ENCODE data around the gene RPS15.

RPS15 gene

DNA sequence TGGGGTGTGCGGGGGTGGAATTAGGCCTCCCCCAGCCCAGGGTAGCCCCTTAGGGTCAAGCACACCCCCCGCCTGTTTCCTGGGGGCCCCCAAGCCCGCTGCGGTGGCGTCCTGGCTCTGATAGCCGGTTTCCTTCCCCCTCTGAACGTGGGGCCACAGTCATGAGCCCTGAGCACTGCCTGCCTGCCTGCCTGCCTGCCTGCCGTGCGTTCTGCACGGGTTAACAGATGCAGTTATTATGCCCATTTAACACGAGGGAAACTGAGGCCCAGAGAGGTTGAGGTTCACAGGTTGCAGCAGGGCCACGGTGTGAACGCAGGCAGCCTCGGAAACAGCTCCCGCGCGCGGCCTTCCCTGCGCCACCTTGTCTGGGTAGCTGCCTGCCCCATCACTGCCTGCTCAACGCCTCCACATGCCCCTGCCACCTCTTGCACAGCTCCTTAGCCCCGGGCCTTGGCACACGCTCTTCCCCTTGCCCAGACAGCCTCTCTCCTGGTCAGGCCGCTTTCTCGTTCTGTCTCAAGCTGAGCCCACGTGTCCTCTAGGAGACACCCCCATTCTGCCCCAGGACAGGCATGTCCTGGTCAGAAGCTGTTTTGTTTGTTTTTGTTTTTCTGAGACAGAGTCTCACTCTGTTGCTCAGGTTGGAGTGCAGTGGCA, 35.7 kb upstream of the RPS15 start:
- no peak for DNase-seq (ENCODE audit: low read depth)
- H3K4me3 ChIP-seq (ENCODE audit: low read depth, low read length): no peak overlapping the region
- TF ChIP-seq, protein P1, sequence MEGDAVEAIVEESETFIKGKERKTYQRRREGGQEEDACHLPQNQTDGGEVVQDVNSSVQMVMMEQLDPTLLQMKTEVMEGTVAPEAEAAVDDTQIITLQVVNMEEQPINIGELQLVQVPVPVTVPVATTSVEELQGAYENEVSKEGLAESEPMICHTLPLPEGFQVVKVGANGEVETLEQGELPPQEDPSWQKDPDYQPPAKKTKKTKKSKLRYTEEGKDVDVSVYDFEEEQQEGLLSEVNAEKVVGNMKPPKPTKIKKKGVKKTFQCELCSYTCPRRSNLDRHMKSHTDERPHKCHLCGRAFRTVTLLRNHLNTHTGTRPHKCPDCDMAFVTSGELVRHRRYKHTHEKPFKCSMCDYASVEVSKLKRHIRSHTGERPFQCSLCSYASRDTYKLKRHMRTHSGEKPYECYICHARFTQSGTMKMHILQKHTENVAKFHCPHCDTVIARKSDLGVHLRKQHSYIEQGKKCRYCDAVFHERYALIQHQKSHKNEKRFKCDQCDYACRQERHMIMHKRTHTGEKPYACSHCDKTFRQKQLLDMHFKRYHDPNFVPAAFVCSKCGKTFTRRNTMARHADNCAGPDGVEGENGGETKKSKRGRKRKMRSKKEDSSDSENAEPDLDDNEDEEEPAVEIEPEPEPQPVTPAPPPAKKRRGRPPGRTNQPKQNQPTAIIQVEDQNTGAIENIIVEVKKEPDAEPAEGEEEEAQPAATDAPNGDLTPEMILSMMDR (IDR thresholded peaks at IDR 0.05; ENCODE audit: insufficient read depth, low read depth, low read length, missing control alignments): no peak

DNA sequence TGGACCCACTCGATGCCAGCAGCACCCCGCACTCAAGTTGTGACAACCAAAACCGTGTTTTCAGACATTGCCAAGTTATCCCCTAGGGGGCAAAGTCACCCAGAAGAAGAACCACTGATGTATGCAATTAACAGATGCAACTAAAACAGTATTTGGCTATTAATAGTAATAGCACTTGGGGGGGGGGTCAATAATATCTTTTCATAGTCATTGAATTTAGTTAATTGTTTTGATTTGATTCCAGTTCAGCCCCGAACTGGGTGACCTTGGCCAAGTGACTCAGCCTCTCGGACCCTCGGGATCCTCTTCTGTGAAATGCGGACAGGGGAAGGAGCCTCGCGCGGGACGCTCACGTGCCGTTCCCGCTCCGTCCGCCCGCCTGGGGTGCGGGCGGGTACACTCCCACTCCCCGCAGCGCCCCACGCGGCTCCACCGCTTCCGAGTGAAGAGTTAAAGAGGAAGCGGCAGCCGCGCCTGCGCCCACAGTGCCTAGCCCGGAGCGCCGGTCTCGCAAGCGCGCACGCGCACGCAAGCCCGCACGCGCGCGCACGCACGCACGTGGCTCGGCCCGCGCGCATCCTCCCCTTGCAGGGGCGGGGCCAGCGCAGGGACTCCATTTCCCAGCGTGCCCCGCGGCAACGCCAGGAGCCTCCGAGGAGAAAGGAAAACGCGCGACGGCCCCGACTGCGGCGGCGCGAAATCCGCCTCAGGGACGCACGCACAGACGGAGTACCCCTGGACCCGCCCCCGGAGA, 31.2 kb upstream of the RPS15 start:
- DNase-seq (ENCODE audit: low read depth): peak; percentile 99
- H3K4me3 ChIP-seq (ENCODE audit: low read depth, low read length): peak overlapping the region; percentile 70
- TF ChIP-seq, protein P1 (IDR thresholded peaks at IDR 0.05; ENCODE audit: insufficient read depth, low read depth, low read length, missing control alignments): peak; percentile 40

DNA sequence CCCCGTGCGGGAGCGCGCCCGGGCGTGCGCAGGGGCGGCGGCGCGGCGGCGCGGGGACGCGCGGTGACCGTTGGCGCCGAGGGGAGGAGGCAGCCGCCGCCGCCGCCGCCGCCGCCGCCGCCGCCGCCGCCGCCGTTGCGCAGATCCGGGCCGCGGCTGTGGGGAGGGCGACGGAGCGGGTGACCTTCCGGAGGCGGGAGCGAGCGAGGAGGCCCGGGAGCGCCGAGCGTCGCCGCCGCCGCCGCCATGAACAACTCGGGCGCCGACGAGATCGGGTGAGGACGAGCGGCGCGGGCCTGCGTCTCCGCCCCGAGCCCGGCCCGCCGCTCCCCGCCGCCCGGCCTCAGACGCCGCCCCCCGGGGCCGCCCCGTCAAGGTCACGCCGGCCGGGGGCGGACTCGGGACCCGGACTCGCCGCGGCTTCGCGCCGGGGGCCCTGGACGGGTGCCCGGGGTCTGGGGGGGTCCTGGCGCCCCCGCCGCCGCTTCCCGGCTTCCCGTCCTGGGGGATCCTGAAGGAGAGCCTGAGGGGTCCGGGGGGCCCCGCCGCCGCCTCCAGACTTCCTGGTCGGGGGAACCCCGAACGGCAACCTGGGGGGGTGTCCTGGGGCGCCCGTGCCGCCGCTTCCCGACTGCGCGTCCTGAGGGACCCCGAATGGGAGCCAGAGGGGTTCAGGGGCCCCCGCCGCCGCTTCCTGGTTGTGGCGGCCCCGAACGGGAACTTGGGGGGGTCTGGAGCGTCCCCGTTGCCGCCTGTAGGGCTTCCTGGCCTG, 30.5 kb upstream of the RPS15 start, which contains the start of gene DAZAP1:
Gene DAZAP1, plus strand, starts transcription at position 59 of the 772 bp plus-strand sequence. Its CDS starts 188 bp downstream, at position 247.
- TF ChIP-seq, protein P1 (IDR thresholded peaks at IDR 0.05; ENCODE audit: insufficient read depth, low read depth, low read length, missing control alignments): no peak
- H3K4me3 ChIP-seq (ENCODE audit: low read depth, low read length): peak within 1 kb of the TSS; percentile 95
- no peak for DNase-seq (ENCODE audit: low read depth)

DNA sequence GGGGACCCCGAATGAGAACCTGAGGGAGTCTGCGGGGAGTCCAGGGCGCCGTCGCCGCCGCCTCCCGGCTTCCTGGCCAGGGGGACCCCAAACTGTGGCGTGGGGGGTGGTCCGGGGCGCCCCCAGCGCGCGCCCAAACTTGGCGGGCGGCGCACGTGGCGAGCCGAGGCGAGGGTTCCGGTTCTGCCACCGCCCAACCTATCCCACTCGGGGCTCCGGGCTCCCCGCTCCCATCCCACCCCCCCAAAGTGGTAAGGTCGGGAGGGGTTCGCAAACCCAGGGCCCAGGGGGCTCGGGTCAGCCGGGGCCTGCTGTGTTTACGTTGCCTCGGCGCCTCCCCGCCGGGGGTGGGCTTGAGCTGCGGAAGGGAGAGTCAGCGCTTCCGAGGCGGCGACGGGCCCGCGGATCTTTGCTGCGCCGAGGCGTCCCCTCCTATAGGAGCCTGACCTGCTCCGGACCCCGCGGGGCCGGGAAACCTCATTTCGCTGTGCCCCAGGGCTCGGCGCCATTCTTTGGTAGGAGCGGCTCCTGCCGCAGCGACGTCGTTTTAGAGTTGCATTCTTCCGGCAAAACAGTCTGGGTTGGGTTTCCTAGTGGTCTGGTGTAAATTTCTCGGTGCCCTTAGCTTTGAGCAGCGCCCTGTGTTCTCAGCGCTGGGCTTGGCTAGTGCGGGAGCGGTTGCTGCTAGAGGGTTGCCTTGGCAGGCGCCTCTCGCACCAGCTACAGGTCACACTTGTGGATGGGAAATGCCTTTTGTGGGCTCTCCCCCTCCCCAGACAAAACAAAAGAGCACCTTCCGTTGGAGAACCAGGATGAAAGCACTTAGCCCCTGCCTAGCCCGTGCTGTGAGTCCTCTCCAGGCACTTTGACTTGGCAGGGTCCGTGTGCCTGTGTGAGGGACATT, 29.6 kb upstream of the RPS15 start:
- peak; percentile 62 for DNase-seq (ENCODE audit: low read depth)
- H3K4me3 ChIP-seq (ENCODE audit: low read depth, low read length): peak overlapping the region; percentile 95
- TF ChIP-seq, protein P1 (IDR thresholded peaks at IDR 0.05; ENCODE audit: insufficient read depth, low read depth, low read length, missing control alignments): no peak

DNA sequence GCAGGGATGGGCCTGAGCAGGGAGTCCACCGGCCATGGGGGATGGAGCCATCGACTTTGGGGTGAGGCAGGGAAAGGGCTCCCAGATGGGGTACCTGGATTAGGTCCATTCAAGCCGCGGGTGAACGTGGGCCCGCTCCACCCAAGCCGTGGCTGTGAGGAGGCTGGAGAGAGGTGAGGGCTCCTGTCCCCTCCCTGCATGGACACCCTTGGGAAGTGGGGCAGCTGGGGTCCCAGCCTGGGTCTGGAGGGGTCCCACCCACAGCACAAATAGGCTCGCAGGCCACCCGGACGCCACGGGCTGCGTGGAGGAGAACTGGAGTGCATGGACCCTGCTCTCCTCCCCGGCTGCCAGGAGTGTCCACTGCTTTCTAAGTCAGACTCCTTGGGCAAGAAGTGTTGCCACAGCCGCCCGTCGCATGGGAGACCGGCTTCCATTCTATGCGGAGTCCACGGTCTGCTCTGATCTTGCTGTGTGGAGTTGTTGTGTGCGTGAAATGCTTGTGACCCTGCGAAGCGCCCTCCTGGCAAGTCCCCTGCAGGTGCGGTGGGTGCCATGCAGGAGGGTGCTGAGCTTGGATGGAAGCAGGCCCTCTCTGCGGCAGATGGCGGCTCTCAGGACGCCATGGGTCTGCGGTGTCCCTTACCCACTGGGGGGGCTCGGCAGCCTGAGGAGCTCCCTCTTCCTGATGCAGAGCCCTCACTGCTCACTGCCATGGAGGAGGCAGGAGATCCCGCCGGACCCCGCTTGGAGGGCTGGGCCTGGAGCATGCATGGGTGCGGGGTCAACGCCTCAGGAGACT, 28.8 kb upstream of the RPS15 start:
- peak overlapping the region; percentile 95 for H3K4me3 ChIP-seq (ENCODE audit: low read depth, low read length)
- no peak for DNase-seq (ENCODE audit: low read depth)
- TF ChIP-seq, protein P1 (IDR thresholded peaks at IDR 0.05; ENCODE audit: insufficient read depth, low read depth, low read length, missing control alignments): no peak

All from GM12865 (cell line).